ENCODE results near the gene TGM5.
"Not testable (repeated sequence)": the region's sequence is repeated elsewhere in the genome, so short reads cannot be mapped to it uniquely, and the experiment has no call there.

TGM5 gene

GRCh38 chr15:43241100-43241499, 25.6 kb downstream of the TGM5 start:
- Histone ChIP-seq H3K4me3 (ENCODE audit: low read depth in 1 of 2, low read length in 2 of 2) (no peak overlapping the region), H3K9me3 (ENCODE audit: control insufficient read depth in 1 of 2, low read length in 2 of 2) (no peaks in the 10 kb centered on the region), H3K4me1 (ENCODE audit: control insufficient read depth in 1 of 2, insufficient read depth in 2 of 2, low read length in 2 of 2) (no peaks in the 10 kb centered on the region), H3K27ac (ENCODE audit: low read length) (no peak overlapping the region), H3K36me3 (ENCODE audit: control insufficient read depth in 1 of 2, insufficient read depth in 2 of 2, low read length in 2 of 2) (no peaks in the 10 kb centered on the region), H3K27me3 (ENCODE audit: low read depth, low read length) (no peaks in the 10 kb centered on the region)

GRCh38 chr15:43239732-43240491, 26.8 kb downstream of the TGM5 start:
- Histone ChIP-seq H3K4me1 (ENCODE audit: control insufficient read depth in 1 of 2, insufficient read depth in 2 of 2, low read length in 2 of 2) (no peaks in the 10 kb centered on the region), H3K27me3 (ENCODE audit: low read depth, low read length) (no peaks in the 10 kb centered on the region), H3K36me3 (ENCODE audit: control insufficient read depth in 1 of 2, insufficient read depth in 2 of 2, low read length in 2 of 2) (no peaks in the 10 kb centered on the region), H3K9me3 (ENCODE audit: control insufficient read depth in 1 of 2, low read length in 2 of 2) (no peaks in the 10 kb centered on the region), H3K4me3 (ENCODE audit: low read depth in 1 of 2, low read length in 2 of 2) (no peak overlapping the region), H3K27ac (ENCODE audit: low read length) (no peak overlapping the region)

- H3K4me1 ChIP-seq (ENCODE audit: control insufficient read depth in 1 of 2, insufficient read depth in 2 of 2, low read length in 2 of 2): no peaks in the 10 kb centered on the region
- H3K36me3 ChIP-seq (ENCODE audit: control insufficient read depth in 1 of 2, insufficient read depth in 2 of 2, low read length in 2 of 2): no peaks in the 10 kb centered on the region
- H3K27ac ChIP-seq (ENCODE audit: low read length): no peak overlapping the region
- peaks cover 6% of the 10 kb centered on the region for H3K27me3 ChIP-seq (ENCODE audit: low read depth, low read length)
- no peaks in the 10 kb centered on the region for H3K9me3 ChIP-seq (ENCODE audit: control insufficient read depth in 1 of 2, low read length in 2 of 2)
- H3K4me3 ChIP-seq (ENCODE audit: low read depth in 1 of 2, low read length in 2 of 2): no peak overlapping the region
Observed at GRCh38 chr15:43238671-43239131, 28.0 kb downstream of the TGM5 start.

- Histone ChIP-seq H3K27me3 (ENCODE audit: low read depth, low read length) (peaks cover 6% of the 10 kb centered on the region), H3K9me3 (ENCODE audit: control insufficient read depth in 1 of 2, low read length in 2 of 2) (no peaks in the 10 kb centered on the region), H3K36me3 (ENCODE audit: control insufficient read depth in 1 of 2, insufficient read depth in 2 of 2, low read length in 2 of 2) (no peaks in the 10 kb centered on the region), H3K27ac (ENCODE audit: low read length) (no peak overlapping the region), H3K4me1 (ENCODE audit: control insufficient read depth in 1 of 2, insufficient read depth in 2 of 2, low read length in 2 of 2) (no peaks in the 10 kb centered on the region), H3K4me3 (ENCODE audit: low read depth in 1 of 2, low read length in 2 of 2) (no peak overlapping the region)
Observed at GRCh38 chr15:43237842-43238470, 28.8 kb downstream of the TGM5 start.

- no peaks in the 10 kb centered on the region for H3K9me3 ChIP-seq (ENCODE audit: control insufficient read depth in 1 of 2, low read length in 2 of 2)
- H3K27me3 ChIP-seq (ENCODE audit: low read depth, low read length): peaks cover 6% of the 10 kb centered on the region
- H3K36me3 ChIP-seq (ENCODE audit: control insufficient read depth in 1 of 2, insufficient read depth in 2 of 2, low read length in 2 of 2): no peaks in the 10 kb centered on the region
Observed at GRCh38 chr15:43235536-43235935, 31.2 kb downstream of the TGM5 start.

GRCh38 chr15:43232289-43232874, 34.3 kb downstream of the TGM5 start:
- Histone ChIP-seq H3K4me1 (ENCODE audit: control insufficient read depth in 1 of 2, insufficient read depth in 2 of 2, low read length in 2 of 2) (no peaks in the 10 kb centered on the region), H3K4me3 (ENCODE audit: low read depth in 1 of 2, low read length in 2 of 2) (no peak overlapping the region), H3K27me3 (ENCODE audit: low read depth, low read length) (peaks cover 6% of the 10 kb centered on the region), H3K27ac (ENCODE audit: low read length) (no peak overlapping the region), H3K9me3 (ENCODE audit: control insufficient read depth in 1 of 2, low read length in 2 of 2) (no peaks in the 10 kb centered on the region), H3K36me3 (ENCODE audit: control insufficient read depth in 1 of 2, insufficient read depth in 2 of 2, low read length in 2 of 2) (no peaks in the 10 kb centered on the region)

More at GRCh38 chr15:43235536-43235935, 31.2 kb downstream of the TGM5 start:
- Histone ChIP-seq H3K4me3 (ENCODE audit: low read depth in 1 of 2, low read length in 2 of 2) (no peak overlapping the region), H3K4me1 (ENCODE audit: control insufficient read depth in 1 of 2, insufficient read depth in 2 of 2, low read length in 2 of 2) (no peaks in the 10 kb centered on the region), H3K27ac (ENCODE audit: low read length) (no peak overlapping the region)

GRCh38 chr15:43230640-43231115, 36.0 kb downstream of the TGM5 start:
- Histone ChIP-seq H3K9me3 (ENCODE audit: control insufficient read depth in 1 of 2, low read length in 2 of 2) (no peaks in the 10 kb centered on the region), H3K4me3 (ENCODE audit: low read depth in 1 of 2, low read length in 2 of 2) (no peak overlapping the region), H3K27me3 (ENCODE audit: low read depth, low read length) (peaks cover 6% of the 10 kb centered on the region), H3K4me1 (ENCODE audit: control insufficient read depth in 1 of 2, insufficient read depth in 2 of 2, low read length in 2 of 2) (no peaks in the 10 kb centered on the region), H3K27ac (ENCODE audit: low read length) (no peak overlapping the region), H3K36me3 (ENCODE audit: control insufficient read depth in 1 of 2, insufficient read depth in 2 of 2, low read length in 2 of 2) (no peaks in the 10 kb centered on the region)

GRCh38 chr15:43229977-43230376, 36.8 kb downstream of the TGM5 start:
- Histone ChIP-seq H3K36me3 (ENCODE audit: control insufficient read depth in 1 of 2, insufficient read depth in 2 of 2, low read length in 2 of 2) (no peaks in the 10 kb centered on the region), H3K27me3 (ENCODE audit: low read depth, low read length) (peaks cover 6% of the 10 kb centered on the region), H3K4me1 (ENCODE audit: control insufficient read depth in 1 of 2, insufficient read depth in 2 of 2, low read length in 2 of 2) (no peaks in the 10 kb centered on the region), H3K4me3 (ENCODE audit: low read depth in 1 of 2, low read length in 2 of 2) (no peak overlapping the region), H3K27ac (ENCODE audit: low read length) (no peak overlapping the region), H3K9me3 (ENCODE audit: control insufficient read depth in 1 of 2, low read length in 2 of 2) (no peaks in the 10 kb centered on the region)

GRCh38 chr15:43226436-43227305, 40.1 kb downstream of the TGM5 start:
- no peaks in the 10 kb centered on the region for H3K36me3 ChIP-seq (ENCODE audit: control insufficient read depth in 1 of 2, insufficient read depth in 2 of 2, low read length in 2 of 2)
- no peaks in the 10 kb centered on the region for H3K27me3 ChIP-seq (ENCODE audit: low read depth, low read length)

GRCh38 chr15:43225950-43226255, 40.8 kb downstream of the TGM5 start:
- H3K27ac ChIP-seq (ENCODE audit: low read length); H3K4me3 ChIP-seq (ENCODE audit: low read depth in 1 of 2, low read length in 2 of 2); H3K36me3 ChIP-seq (ENCODE audit: control insufficient read depth in 1 of 2, insufficient read depth in 2 of 2, low read length in 2 of 2); H3K27me3 ChIP-seq (ENCODE audit: low read depth, low read length); H3K4me1 ChIP-seq (ENCODE audit: control insufficient read depth in 1 of 2, insufficient read depth in 2 of 2, low read length in 2 of 2); H3K9me3 ChIP-seq (ENCODE audit: control insufficient read depth in 1 of 2, low read length in 2 of 2): not testable (repeated sequence)

More at GRCh38 chr15:43226436-43227305, 40.1 kb downstream of the TGM5 start:
- no peaks in the 10 kb centered on the region for H3K9me3 ChIP-seq (ENCODE audit: control insufficient read depth in 1 of 2, low read length in 2 of 2)
- H3K27ac ChIP-seq (ENCODE audit: low read length): no peak overlapping the region
- no peaks in the 10 kb centered on the region for H3K4me1 ChIP-seq (ENCODE audit: control insufficient read depth in 1 of 2, insufficient read depth in 2 of 2, low read length in 2 of 2)
- H3K4me3 ChIP-seq (ENCODE audit: low read depth in 1 of 2, low read length in 2 of 2): no peak overlapping the region
